ENCODE results near the gene ALDH1L2. TPM values are rescaled to one million over a fixed set of nuclear protein-coding genes. Genes with fewer than 3 reads are reported as not detected.

Gene ALDH1L2
- total and polyA plus RNA-seq, 12 donors = 0.50 to 4.5 (median 2.6) TPM

DNA sequence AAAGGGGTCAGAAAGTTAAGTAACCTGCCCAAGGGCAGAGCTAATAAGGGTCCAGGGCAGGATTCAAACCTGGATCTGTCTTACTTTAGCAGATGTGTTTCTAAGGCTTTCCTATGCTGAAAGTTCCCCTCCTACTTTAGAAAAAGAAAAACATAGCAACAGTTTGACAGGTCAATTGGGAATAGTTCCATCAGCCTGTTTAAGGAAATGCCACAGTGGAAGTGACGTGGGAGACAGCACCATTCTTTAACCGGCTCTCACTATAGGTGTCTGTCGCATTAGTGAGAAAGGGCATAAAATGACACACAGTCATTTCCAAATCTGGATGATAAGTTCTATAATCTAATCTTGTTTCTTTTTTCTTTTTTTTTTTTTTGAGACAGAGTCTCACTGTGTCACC lies 7.3 kb downstream of the ALDH1L2 start:
- intact Hi-C loops (cut with DNase I) = no loop called here
- Histone ChIP-seq H3K27ac (no peak overlapping the region), H3K36me3 (replicated peaks in 1 of 2) (no peaks in the 10 kb centered on the region), H3K9me3 (replicated peaks in 1 of 3) (no peaks in the 10 kb centered on the region), H3K4me3 (no peak overlapping the region), H3K27me3 (no peaks in the 10 kb centered on the region), H3K4me1 (replicated peaks in 1 of 2) (no peaks in the 10 kb centered on the region)
- DNase-seq = no peak
- TF ChIP-seq, protein P1, sequence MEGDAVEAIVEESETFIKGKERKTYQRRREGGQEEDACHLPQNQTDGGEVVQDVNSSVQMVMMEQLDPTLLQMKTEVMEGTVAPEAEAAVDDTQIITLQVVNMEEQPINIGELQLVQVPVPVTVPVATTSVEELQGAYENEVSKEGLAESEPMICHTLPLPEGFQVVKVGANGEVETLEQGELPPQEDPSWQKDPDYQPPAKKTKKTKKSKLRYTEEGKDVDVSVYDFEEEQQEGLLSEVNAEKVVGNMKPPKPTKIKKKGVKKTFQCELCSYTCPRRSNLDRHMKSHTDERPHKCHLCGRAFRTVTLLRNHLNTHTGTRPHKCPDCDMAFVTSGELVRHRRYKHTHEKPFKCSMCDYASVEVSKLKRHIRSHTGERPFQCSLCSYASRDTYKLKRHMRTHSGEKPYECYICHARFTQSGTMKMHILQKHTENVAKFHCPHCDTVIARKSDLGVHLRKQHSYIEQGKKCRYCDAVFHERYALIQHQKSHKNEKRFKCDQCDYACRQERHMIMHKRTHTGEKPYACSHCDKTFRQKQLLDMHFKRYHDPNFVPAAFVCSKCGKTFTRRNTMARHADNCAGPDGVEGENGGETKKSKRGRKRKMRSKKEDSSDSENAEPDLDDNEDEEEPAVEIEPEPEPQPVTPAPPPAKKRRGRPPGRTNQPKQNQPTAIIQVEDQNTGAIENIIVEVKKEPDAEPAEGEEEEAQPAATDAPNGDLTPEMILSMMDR (IDR thresholded peaks at IDR 0.05) = no peak
- TF ChIP-seq POLR2A (IDR thresholded peaks at IDR 0.05) = no peak
- WGBS, 4 donors = 83 to 88% (median 86%) methylated on average over 3 of the region's 3 CpGs

DNA sequence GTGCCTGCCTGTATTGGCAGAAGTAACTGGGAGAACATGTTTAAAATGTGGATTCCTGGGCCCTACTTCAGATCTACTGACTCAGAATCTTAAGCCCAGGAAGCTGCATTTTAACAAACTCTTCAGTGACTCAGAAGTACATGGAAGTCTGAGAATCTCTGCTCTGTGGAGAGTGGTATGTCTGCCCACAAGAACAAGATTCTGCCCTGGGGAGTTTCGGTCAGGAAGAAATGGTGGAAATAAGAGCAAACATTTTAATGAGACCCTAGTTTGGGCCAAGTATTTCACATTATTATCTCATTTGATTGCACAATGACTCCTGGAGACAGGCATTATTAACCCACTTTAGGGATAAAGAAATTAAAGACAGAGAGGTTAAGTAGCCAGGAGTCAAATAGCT lies 8.2 kb downstream of the ALDH1L2 start:
- TF ChIP-seq, protein P1 (IDR thresholded peaks at IDR 0.05) = no peak
- no peak for TF ChIP-seq POLR2A (IDR thresholded peaks at IDR 0.05)
- no peaks in the 10 kb centered on the region for H3K36me3 ChIP-seq (replicated peaks in 1 of 2)
- whole genome bisulfite sequencing, 4 donors = 85 to 100% (median 95%) methylated on average over 1 of the region's 1 CpG
- intact Hi-C loops (cut with DNase I) = no loop called here
- no peaks in the 10 kb centered on the region for H3K4me1 ChIP-seq (replicated peaks in 1 of 2)
- no peak overlapping the region for H3K4me3 ChIP-seq
- H3K27me3 ChIP-seq = no peaks in the 10 kb centered on the region
- no peaks in the 10 kb centered on the region for H3K9me3 ChIP-seq (replicated peaks in 1 of 3)
- no peak for DNase-seq
- H3K27ac ChIP-seq = no peak overlapping the region

DNA sequence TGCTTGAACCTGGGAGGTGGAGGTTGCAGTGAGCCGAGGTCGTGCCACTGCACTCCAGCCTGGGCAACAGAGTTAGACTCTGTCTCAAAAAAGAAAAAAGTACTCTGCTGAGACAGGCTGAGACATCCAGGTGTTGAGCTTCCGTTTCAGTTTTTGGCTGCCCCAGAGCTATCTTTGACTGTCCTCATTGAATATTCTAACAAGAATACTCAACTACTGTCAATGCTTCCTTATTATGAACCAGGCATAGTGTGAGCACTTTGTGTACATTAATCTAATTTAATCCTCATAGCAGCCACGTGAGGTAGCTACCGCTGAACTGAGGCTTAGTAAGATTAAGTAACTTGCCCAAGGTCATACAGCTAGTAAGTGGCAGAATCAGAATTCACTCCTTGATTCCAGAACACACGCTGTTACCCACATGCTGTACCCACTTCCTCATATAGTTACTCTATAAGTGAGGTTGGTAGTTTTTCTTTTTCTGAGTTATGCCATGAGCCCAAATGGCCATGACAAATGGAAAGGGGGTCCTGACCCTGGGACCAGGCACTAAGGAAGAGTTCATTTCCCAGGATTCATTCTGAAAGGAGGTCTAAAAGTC lies 11.3 kb downstream of the ALDH1L2 start:
- TF ChIP-seq, protein P1 (IDR thresholded peaks at IDR 0.05) = no peak
- no peak for TF ChIP-seq POLR2A (IDR thresholded peaks at IDR 0.05)
- no peak for DNase-seq
- 74 to 85% (median 79%) methylated on average over 6 of the region's 6 CpGs for WGBS, 4 donors
- Histone ChIP-seq H3K36me3 (replicated peaks in 1 of 2) (no peaks in the 10 kb centered on the region), H3K9me3 (replicated peaks in 1 of 3) (no peaks in the 10 kb centered on the region), H3K27ac (no peak overlapping the region), H3K4me3 (no peak overlapping the region), H3K27me3 (no peaks in the 10 kb centered on the region), H3K4me1 (replicated peaks in 1 of 2) (no peaks in the 10 kb centered on the region)
- intact Hi-C loops (cut with DNase I) = no loop called here

DNA sequence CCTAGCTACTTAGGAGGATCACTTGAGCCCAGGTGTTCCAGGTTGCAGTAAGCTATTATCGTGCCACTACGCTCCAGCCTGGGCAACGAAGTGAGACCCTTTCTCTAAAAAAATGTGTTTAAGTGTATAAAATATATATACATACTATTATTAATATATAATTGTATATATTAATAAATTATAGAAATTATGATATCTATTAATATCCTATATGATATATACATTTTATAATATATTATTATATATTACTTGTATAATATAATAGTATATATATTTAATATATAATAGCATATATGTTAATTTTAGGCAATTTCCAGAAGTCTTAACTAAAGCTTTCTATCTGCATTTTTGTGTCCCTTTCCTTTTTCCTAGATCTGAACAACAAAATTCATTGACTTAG lies 12.3 kb downstream of the ALDH1L2 start:
- DNase-seq = no peak
- intact Hi-C loops (cut with DNase I) = no loop called here
- H3K4me1 ChIP-seq (replicated peaks in 1 of 2) = no peaks in the 10 kb centered on the region
- H3K36me3 ChIP-seq (replicated peaks in 1 of 2) = no peaks in the 10 kb centered on the region
- no peak overlapping the region for H3K27ac ChIP-seq
- TF ChIP-seq, protein P1 (IDR thresholded peaks at IDR 0.05) = no peak
- TF ChIP-seq POLR2A (IDR thresholded peaks at IDR 0.05) = no peak
- WGBS, 4 donors = 89 to 96% (median 95%) methylated on average over 3 of the region's 3 CpGs
- no peaks in the 10 kb centered on the region for H3K9me3 ChIP-seq (replicated peaks in 1 of 3)
- no peak overlapping the region for H3K4me3 ChIP-seq
- H3K27me3 ChIP-seq = no peaks in the 10 kb centered on the region

Measured in adrenal gland (tissue), 12 donors.